ENCODE data around the gene ZSCAN22. TPM values are rescaled to one million over a fixed set of nuclear protein-coding genes. Genes with fewer than 3 reads are reported as not detected.

ZSCAN22 gene
- total RNA-seq, 4 donors from 2014 or later = 1.1 to 2.4 (median 1.8) TPM

DNA sequence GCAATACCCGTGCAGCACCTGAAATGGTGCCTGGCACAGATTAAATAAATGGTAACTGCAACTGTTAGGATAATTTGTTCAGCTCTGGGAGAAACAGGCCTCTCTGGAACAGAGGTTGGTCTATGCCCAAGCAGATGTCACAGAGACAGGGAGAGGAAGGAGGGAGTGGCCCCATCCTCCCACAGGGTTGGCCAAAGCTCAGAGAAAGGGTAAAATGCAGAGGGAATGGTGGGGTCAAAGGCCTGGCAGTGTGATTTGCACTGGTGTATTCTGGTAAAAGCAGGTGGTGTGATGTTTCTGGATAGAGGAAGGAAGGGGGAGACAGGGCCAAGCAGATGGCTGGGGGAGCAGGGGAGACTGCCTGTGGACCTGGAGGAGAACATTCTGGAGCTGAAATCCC, 9.4 kb downstream of the ZSCAN22 start:
- Histone ChIP-seq H3K4me3 (no peak overlapping the region), H3K36me3 (peaks cover 0 to 53% of the 10 kb centered on the region in 2 donors), H3K9me3 (no peaks in the 10 kb centered on the region), H3K27ac (no peak overlapping the region), H3K4me1 (no peaks in the 10 kb centered on the region), H3K27me3 (no peaks in the 10 kb centered on the region)
- DNase-seq (no peak), ATAC-seq (no peak)
- intact Hi-C loops (cut with DNase I; ENCODE audit: low total_unique reads) (no loop called here), in situ Hi-C loops (cut with MboI; ENCODE audit: low sequenced_read_pairs in 4 of 4) (no loop called here)
- no peak for TF ChIP-seq POLR2A (IDR thresholded peaks at IDR 0.05)
- TF ChIP-seq, protein P1, sequence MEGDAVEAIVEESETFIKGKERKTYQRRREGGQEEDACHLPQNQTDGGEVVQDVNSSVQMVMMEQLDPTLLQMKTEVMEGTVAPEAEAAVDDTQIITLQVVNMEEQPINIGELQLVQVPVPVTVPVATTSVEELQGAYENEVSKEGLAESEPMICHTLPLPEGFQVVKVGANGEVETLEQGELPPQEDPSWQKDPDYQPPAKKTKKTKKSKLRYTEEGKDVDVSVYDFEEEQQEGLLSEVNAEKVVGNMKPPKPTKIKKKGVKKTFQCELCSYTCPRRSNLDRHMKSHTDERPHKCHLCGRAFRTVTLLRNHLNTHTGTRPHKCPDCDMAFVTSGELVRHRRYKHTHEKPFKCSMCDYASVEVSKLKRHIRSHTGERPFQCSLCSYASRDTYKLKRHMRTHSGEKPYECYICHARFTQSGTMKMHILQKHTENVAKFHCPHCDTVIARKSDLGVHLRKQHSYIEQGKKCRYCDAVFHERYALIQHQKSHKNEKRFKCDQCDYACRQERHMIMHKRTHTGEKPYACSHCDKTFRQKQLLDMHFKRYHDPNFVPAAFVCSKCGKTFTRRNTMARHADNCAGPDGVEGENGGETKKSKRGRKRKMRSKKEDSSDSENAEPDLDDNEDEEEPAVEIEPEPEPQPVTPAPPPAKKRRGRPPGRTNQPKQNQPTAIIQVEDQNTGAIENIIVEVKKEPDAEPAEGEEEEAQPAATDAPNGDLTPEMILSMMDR (IDR thresholded peaks at IDR 0.05 in 4 of 5, conservative IDR thresholded peaks at IDR 0.05 in 1 of 5) = no peak

GRCh38 chr19:58336820-58337219, 10.0 kb downstream of the ZSCAN22 start:
- intact Hi-C loops (cut with DNase I; ENCODE audit: low total_unique reads) (no loop called here), in situ Hi-C loops (cut with MboI; ENCODE audit: low sequenced_read_pairs in 4 of 4) (no loop called here)
- Histone ChIP-seq H3K4me3 (no peak overlapping the region), H3K36me3 (peaks cover 0 to 53% of the 10 kb centered on the region in 2 donors), H3K4me1 (no peaks in the 10 kb centered on the region), H3K27ac (no peak overlapping the region), H3K27me3 (no peaks in the 10 kb centered on the region), H3K9me3 (no peaks in the 10 kb centered on the region)
- no peak for ATAC-seq
- TF ChIP-seq, protein P1 (IDR thresholded peaks at IDR 0.05 in 4 of 5, conservative IDR thresholded peaks at IDR 0.05 in 1 of 5) = no peak
- TF ChIP-seq POLR2A (IDR thresholded peaks at IDR 0.05) = no peak
- DNase-seq = no peak

- no peaks in the 10 kb centered on the region for H3K27me3 ChIP-seq
- DNase-seq (no peak), ATAC-seq (no peak)
- no peak overlapping the region for H3K27ac ChIP-seq
- no peak overlapping the region for H3K4me3 ChIP-seq
- H3K36me3 ChIP-seq = peaks cover 0 to 53% of the 10 kb centered on the region in 2 donors
- in situ Hi-C loops (cut with MboI; ENCODE audit: low sequenced_read_pairs in 4 of 4) (no loop called here), intact Hi-C loops (cut with DNase I; ENCODE audit: low total_unique reads) (no loop called here)
- TF ChIP-seq POLR2A (IDR thresholded peaks at IDR 0.05) = no peak
- TF ChIP-seq, protein P1 (IDR thresholded peaks at IDR 0.05 in 4 of 5, conservative IDR thresholded peaks at IDR 0.05 in 1 of 5) = no peak
- no peaks in the 10 kb centered on the region for H3K4me1 ChIP-seq
- no peaks in the 10 kb centered on the region for H3K9me3 ChIP-seq
Observed at GRCh38 chr19:58338336-58338735, 11.5 kb downstream of the ZSCAN22 start.

- Histone ChIP-seq H3K4me3 (no peak overlapping the region), H3K36me3 (peaks cover 0 to 53% of the 10 kb centered on the region in 2 donors), H3K4me1 (no peaks in the 10 kb centered on the region), H3K9me3 (no peaks in the 10 kb centered on the region), H3K27ac (no peak overlapping the region), H3K27me3 (no peaks in the 10 kb centered on the region)
- TF ChIP-seq, protein P1 (IDR thresholded peaks at IDR 0.05 in 4 of 5, conservative IDR thresholded peaks at IDR 0.05 in 1 of 5) = no peak
- no peak for TF ChIP-seq POLR2A (IDR thresholded peaks at IDR 0.05)
- no peak for ATAC-seq
- no peak for DNase-seq
- in situ Hi-C loops (cut with MboI; ENCODE audit: low sequenced_read_pairs in 4 of 4) = no loop called here
- intact Hi-C loops (cut with DNase I; ENCODE audit: low total_unique reads) = no loop called here
Observed at GRCh38 chr19:58338825-58339558, 12.2 kb downstream of the ZSCAN22 start.
